Dedifferentiated amniotic fluid mesenchymal stem cell (primary cell): ENCODE measurements around the gene NEK10.

ENCODE experiments used
- DNase-seq: peaks from one replicate; pipeline ENCODE4 v3.0.0-alpha.2; 2016; ENCODE audit errors: extremely low spot score

NEK10 gene

DNA sequence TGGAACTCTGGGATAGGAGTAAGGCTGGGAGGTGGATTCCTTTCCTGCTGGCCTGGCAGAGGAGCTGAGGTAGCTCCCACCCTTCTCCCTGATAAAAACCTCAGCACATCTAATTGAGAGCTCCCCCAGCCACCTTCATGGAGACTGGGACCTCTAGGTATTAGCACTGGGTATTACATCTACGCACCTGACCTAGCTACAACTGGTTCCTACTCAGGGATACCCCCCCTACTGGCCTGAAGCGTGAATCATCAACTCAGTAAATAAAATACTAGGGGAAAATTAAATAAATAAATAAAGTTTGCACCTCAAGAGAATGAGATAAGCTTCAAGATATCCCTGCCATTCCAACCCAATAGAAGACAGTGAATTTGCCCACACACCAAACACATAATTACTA lies 140.4 kb downstream of the NEK10 start:
- DNase-seq = no peak

DNA sequence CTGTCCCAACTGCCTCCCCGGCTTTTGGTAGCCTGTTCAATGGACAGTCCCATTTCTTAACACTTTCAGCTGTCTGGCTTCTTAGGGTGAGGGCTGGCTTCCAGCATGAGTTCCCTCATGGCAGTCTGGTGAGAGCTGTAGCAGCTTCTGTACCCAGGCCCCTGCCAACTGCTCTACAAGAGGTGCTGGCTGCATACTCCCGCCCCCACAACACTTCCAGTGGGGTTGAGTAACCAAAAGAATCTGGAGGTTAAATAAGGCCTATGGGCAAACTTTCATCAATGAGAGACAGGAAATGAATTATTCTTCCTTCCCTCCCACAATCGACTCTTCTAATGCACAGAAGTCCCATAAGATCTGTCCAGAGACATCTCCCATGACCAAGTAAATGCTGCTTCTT lies 145.0 kb downstream of the NEK10 start:
- no peak for DNase-seq

- DNase-seq = no peak
These were observed 147.8 kb downstream of the NEK10 start for GRCh38 chr3:27221264-27221932.

- no peak for DNase-seq
These were observed 149.0 kb downstream of the NEK10 start for GRCh38 chr3:27220166-27220565.

- DNase-seq = no peak
These were observed 149.9 kb downstream of the NEK10 start for GRCh38 chr3:27219127-27219845.

DNA sequence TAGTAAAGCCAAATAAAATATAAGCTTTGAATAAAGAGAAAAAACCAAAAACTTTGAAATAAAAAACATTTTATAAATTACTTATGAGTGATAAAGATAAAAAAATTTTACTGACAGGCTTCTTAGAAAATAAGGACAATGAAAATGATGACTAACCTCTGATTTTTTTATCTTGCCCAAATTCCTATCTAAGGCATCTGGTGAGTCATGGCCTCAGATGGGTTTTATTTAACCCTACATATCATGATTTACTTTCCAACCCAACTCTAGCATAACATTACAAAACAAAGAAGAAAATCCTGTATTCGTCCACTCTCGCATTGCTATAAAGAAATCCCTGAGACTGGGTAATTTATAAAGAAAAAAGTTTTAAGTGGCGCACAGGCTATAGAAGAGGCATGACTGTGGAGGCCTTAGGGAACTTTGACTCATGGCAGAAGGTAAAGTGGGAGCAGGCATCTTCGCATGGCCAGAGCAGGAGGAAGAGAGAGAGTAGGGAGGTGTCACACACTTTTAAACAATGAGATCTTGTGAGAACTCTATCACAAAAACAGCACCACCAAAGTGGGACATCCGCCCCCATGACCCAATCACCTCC lies 152.1 kb downstream of the NEK10 start:
- peak; percentile 57 for DNase-seq

DNA sequence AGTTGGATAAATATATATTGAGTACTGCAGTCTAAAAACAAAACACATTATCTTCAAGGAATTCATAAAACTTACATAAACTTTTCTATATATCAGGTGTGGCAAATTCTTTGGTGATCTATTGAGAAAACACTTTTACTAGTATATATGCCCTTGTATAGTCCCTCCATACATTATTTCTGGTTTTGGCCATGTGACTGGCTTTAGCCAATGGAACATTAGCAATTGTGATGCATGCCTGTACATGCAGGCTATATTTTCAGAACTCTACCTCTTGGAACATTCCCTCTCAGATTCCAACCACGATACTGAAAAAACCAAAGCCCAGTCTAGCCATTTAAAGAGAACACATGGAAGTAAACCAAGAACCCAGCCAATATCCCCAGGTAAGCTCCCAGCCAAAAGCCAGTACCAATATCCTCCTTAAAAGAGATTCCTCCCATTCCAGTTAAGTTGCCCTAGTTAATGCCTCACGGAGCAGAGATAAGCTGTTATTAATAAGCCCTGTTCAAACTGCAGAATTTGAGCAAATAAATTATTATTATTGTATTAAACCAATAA lies 152.8 kb downstream of the NEK10 start:
- DNase-seq = no peak

GRCh38 chr3:27213450-27213849 lies 155.7 kb downstream of the NEK10 start:
- DNase-seq = no peak

DNA sequence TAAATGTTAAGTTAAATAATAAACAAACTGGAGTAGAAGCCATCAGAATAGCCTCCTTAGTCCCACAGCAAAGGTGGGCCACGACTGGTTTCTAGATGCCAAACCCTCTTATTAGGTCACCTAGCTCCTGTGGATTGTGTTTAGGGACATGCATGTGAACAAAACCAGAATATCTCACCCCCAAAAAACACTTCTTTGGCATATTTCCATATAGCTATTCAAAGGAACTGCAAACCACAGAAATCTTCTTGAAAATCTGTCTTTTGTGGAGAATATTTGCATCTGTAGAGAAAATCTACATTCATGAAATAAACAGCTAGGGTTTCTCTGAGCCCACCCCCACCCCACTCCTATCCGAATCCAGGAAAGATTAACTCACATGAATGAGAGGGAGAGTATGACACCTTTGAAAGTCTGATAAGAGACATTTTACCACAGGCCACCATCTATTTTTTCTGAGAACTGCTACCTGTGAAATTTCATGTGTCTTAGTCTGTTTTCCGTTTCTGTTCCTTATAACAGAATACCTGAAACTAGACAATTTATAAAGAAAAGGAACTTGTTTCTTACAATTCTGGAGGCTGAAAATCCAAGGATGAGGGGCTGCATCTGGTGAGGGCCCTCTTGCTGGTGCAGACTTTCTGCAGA lies 159.4 kb downstream of the NEK10 start:
- DNase-seq = no peak

DNA sequence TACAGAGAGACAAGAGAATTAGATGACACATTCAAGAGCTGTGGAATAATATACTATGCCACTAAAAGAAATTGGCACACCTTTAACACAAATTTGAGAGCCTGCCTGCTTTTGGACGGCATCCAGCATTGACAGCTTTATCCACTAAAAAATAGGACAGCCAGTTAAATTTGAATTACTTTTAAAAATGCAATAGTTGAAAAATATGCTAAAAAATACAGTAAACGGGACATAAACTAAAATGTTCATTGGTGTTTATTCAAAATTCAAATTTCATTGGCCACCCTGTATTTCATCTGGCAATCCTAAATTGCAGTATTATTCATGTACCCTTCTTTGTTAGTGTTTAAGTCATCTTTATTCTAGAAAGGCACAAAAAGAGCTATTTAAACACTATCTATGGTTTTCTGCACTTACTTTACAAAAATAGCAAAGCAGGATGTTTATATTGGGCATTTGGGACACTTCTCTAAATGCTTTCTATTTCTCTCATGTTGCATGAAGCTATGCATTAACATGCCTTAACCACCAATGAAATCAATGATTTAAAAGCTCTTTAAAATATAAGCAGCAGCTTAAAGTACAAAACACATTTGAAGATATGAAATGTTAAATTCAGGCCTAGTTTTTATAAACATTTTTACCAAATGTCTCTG lies 160.1 kb downstream of the NEK10 start:
- no peak for DNase-seq

GRCh38 chr3:27202959-27203358 lies 166.2 kb downstream of the NEK10 start:
- no peak for DNase-seq

GRCh38 chr3:27201492-27201891 lies 167.7 kb downstream of the NEK10 start:
- DNase-seq = no peak

DNA sequence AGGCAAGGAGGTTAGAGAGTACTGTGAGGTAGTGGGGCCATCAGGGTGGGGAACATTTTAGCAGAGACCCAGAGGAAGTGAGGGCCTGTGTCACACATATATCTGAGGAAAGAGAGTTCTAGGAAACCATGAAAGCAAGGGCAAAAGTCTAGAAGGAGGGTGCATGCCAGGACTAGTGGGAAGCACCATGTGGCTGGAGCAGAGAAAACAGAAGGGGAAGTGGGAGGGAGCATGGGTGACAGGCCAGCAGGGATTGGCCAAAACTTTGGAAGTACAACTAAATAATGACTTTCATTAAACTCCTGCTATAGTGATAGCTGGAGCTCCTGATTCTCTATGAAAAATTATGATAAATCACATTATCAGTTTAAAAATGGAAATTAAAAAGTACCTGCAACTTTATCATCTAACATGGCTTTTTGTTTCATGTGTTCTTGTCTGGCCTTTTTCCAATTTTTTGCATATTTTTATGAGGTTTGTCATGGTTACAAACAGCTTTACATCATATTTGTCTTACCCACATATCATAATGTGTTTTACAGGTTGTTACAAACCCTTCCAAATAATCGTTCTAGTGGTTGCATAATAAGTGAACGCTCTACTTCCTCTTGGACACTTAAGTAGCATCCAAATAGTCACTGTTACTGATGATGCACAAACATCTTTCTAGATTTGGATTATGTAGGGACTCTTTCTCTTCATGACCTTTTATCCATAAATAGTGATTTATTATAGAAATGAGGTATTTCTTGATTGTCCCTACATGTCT lies 168.3 kb downstream of the NEK10 start:
- DNase-seq = no peak

- no peak for DNase-seq
These were observed 174.2 kb downstream of the NEK10 start for GRCh38 chr3:27194861-27195483.

GRCh38 chr3:27193056-27193455 lies 176.1 kb downstream of the NEK10 start:
- no peak for DNase-seq

- no peak for DNase-seq
These were observed 183.2 kb downstream of the NEK10 start for GRCh38 chr3:27186013-27186412.

GRCh38 chr3:27185231-27185989 lies 183.8 kb downstream of the NEK10 start:
- no peak for DNase-seq

DNA sequence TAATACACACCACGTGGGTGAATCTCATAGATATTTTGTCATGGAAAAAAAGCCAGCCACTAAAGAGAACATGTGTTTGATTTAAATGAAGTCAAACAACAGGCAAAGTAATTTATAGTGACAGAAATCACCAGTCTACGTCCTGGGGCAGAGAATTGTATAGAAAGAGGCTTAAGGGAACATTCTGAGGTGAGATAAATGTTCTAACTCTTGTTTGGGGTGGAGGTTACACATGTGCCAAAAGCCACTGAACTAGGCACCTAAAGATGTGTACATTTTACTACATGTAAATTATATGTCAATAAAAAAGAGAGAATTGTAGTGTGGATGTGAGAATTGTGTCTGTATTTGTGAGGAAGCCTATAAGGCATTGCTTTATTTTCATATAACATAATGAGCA lies 184.9 kb downstream of the NEK10 start:
- DNase-seq = no peak

GRCh38 chr3:27176256-27176655 lies 192.9 kb downstream of the NEK10 start:
- DNase-seq = no peak

GRCh38 chr3:27174530-27174929 lies 194.7 kb downstream of the NEK10 start:
- no peak for DNase-seq
